ENCODE measurements around the gene WDR5.

WDR5 gene

DNA sequence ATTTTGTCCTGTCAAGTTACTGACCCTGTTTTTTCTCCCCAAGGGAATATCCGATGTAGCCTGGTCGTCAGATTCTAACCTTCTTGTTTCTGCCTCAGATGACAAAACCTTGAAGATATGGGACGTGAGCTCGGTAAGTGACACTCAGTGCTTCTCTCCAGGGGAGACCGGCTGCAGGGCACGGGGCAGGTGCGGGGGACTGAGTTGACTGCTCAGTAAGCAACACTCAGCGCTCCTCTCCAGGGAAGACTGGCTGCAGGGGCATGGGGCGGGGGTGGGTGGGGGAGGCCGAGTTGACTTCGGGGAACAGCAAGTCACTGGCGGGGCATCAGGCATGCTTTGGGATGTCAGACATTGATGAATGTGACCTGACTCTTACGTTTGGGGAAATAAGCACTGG is 6.0 kb downstream of the WDR5 start:
- H3K4me3 ChIP-seq (ENCODE audit: low read depth, low read length), result no peak overlapping the region
- in situ Hi-C loops (cut with HindIII; ENCODE audit: low sequenced_read_pairs), result no loop called here
- TF ChIP-seq, protein P1, sequence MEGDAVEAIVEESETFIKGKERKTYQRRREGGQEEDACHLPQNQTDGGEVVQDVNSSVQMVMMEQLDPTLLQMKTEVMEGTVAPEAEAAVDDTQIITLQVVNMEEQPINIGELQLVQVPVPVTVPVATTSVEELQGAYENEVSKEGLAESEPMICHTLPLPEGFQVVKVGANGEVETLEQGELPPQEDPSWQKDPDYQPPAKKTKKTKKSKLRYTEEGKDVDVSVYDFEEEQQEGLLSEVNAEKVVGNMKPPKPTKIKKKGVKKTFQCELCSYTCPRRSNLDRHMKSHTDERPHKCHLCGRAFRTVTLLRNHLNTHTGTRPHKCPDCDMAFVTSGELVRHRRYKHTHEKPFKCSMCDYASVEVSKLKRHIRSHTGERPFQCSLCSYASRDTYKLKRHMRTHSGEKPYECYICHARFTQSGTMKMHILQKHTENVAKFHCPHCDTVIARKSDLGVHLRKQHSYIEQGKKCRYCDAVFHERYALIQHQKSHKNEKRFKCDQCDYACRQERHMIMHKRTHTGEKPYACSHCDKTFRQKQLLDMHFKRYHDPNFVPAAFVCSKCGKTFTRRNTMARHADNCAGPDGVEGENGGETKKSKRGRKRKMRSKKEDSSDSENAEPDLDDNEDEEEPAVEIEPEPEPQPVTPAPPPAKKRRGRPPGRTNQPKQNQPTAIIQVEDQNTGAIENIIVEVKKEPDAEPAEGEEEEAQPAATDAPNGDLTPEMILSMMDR (IDR thresholded peaks at IDR 0.05; ENCODE audit: low read depth, low read length), result no peak
- no peak for DNase-seq (ENCODE audit: low read depth, low spot score)

DNA sequence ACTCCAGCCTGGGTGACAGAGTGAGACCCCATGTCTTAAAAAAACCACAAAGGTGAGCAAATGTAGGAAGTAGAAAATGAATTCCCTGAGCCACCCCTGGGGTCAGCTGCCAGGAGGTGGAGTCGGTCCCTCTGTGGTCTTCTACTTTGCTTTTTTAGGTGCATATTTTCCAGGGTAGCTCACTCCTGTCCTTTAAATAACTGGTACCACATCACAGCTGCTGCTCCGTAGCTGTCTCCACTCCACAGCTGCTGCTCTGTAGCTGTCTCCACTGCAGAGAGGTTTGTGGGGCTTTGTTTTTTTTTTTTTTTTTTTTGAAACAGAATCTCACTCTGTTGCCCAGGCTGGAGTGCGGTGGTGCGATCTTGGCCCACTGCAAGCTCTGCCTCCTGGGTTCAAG is 8.9 kb downstream of the WDR5 start:
- H3K4me3 ChIP-seq (ENCODE audit: low read depth, low read length), result no peak overlapping the region
- TF ChIP-seq, protein P1 (IDR thresholded peaks at IDR 0.05; ENCODE audit: low read depth, low read length), result no peak
- in situ Hi-C loops (cut with HindIII; ENCODE audit: low sequenced_read_pairs), result no loop called here
- no peak for DNase-seq (ENCODE audit: low read depth, low spot score)

DNA sequence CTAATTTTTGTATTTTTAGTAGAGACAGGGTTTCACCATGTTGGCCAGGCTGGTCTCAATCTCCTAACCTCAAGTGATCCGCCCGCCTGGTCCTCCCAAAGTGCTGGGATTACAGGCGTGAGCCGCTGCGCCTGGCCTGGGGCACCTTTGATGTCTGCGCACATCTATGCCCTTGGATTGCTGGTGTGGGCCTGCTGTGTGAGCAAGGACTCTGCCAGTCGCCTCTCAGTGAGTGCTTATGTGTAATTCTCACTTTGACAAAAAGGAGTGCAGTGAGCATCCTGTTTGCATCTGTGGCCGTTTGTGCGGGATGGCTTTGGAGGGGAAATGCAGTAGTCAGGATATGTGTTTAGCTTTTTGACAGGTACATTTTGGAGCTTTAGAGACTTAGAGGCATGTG is 9.4 kb downstream of the WDR5 start:
- no peak for DNase-seq (ENCODE audit: low read depth, low spot score)
- in situ Hi-C loops (cut with HindIII; ENCODE audit: low sequenced_read_pairs), result no loop called here
- no peak overlapping the region for H3K4me3 ChIP-seq (ENCODE audit: low read depth, low read length)
- TF ChIP-seq, protein P1 (IDR thresholded peaks at IDR 0.05; ENCODE audit: low read depth, low read length), result no peak

DNA sequence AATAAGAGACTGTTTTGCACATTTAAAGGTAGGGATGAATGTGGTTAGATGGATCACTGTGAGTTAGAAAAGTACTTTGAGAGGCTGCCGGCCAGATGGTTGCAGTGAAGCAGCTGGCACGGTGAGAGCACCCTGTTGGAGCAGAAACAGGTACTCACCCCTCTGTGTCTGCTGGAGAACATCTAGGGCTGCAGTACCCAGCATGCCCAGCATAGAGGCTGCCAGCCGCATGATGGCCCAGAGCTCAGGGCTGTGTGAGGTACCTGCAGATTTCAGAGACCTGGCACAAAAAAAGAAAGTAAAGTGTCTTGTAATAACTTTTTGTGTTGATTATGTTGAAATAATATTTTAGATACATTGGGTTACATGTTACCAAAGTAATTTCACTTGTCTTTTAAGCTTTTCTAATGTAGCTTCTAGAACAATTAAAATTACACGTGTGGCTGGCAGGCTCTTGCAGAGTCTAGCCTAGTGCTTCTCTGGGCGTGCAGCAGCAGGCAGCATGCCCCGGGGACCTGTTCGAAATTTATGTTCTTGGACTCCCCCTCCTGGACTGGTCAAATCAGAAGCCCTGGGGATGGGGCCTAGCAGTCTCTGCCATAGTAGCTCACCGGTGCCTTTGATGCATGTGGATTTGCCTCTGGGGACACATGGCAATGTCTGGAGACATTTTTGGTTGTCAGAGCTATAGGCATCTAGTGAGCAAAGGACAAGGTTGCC is 11.1 kb downstream of the WDR5 start:
- DNase-seq (ENCODE audit: low read depth, low spot score), result no peak
- in situ Hi-C loops (cut with HindIII; ENCODE audit: low sequenced_read_pairs), result no loop called here
- no peak overlapping the region for H3K4me3 ChIP-seq (ENCODE audit: low read depth, low read length)
- TF ChIP-seq, protein P1 (IDR thresholded peaks at IDR 0.05; ENCODE audit: low read depth, low read length), result no peak

DNA sequence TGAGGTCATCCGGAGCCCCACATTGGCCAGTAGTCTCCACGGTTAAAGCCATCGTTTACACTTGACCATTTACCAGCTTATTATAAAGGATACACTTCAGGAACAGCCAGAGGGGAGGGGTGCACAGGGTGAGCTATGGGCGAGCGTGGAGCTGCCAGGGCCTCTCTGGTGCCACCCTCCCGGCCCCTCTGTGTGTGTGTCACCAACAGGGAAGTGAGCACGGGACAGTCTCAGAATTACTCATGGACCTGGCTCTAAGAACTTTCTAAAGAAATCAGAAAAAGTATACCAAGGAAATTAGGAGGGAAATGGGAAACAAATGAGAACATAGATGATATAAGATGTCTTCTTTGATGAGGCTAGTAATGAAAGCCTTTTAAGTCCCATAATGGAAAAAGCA is 13.5 kb downstream of the WDR5 start:
- TF ChIP-seq, protein P1 (IDR thresholded peaks at IDR 0.05; ENCODE audit: low read depth, low read length), result no peak
- DNase-seq (ENCODE audit: low read depth, low spot score), result no peak
- in situ Hi-C loops (cut with HindIII; ENCODE audit: low sequenced_read_pairs), result no loop called here
- no peak overlapping the region for H3K4me3 ChIP-seq (ENCODE audit: low read depth, low read length)

DNA sequence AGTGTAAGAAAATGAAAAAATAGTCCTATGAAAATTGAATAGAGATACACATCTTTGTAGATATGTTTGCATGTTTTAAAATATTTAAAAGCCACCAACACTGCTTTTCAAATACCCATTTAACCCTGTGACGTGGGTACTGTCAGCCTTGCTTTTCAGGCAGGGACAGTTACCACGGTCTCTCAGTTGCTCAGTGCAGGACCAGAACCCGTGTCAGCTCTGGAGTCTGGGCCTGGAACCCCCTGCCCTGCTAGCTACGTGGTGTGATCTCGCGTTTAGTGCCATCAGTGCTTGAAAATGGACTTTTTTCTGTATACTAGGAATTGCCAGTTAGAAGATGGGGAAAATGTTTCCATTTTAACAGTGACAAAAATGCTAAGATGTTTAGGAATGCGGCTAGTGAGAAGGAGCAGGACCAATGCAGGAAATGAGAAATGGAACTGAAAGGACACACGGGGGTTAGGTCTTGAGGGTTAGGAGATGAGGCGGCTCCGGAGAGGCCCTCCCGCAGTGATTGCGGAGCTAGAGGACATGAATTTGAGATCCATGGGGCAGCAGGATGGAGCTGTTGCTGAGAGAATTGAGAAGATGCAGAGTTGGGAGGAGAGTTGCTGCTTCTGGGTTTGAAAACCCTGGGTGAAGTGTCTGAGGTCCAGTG is 14.8 kb downstream of the WDR5 start:
- TF ChIP-seq, protein P1 (IDR thresholded peaks at IDR 0.05; ENCODE audit: low read depth, low read length), result no peak
- peak; percentile 29 for DNase-seq (ENCODE audit: low read depth, low spot score)
- H3K4me3 ChIP-seq (ENCODE audit: low read depth, low read length), result no peak overlapping the region
- in situ Hi-C loops (cut with HindIII; ENCODE audit: low sequenced_read_pairs), result no loop called here
